Measurements from ENCODE around the gene PRKCB. TPM values are rescaled to one million over a fixed set of nuclear protein-coding genes. Genes with fewer than 3 reads are reported as not detected.

The PRKCB gene
- polyA plus RNA-seq (ENCODE audit: insufficient read length), result 3.8 TPM
- long read RNA-seq, donor 1, partial matches to known transcripts, result 0 of 1 reads
- long read RNA-seq, donor 1, other reads (novel, unspliced or antisense), result 0 of 1 reads
- long read RNA-seq, donor 2, result 0 reads
- long read RNA-seq, donor 3, full-length matches to known transcripts, result 2 of 2 reads
- long read RNA-seq, donor 3, partial matches to known transcripts, result 0 of 2 reads
- long read RNA-seq, donor 3, other reads (novel, unspliced or antisense), result 0 of 2 reads
- long read RNA-seq, donor 4, result 0 reads
- long read RNA-seq, donor 5, result 0 reads
- long read RNA-seq, donor 6, full-length matches to known transcripts, result 2 of 2 reads
- long read RNA-seq, donor 6, partial matches to known transcripts, result 0 of 2 reads
- long read RNA-seq, donor 6, other reads (novel, unspliced or antisense), result 0 of 2 reads
- long read RNA-seq, donor 7, result 0 reads
- long read RNA-seq, donor 8, full-length matches to known transcripts, result 1 of 1 reads
- long read RNA-seq, donor 8, partial matches to known transcripts, result 0 of 1 reads
- long read RNA-seq, donor 8, other reads (novel, unspliced or antisense), result 0 of 1 reads

GRCh38 chr16:23835390-23836077 lies at the start of gene PRKCB:
Gene PRKCB (plus strand): TSS chr16:23835983.
- DNase-seq, result peak; percentile 81

- no peak for DNase-seq
These were observed 48.7 kb upstream of the PRKCB start for GRCh38 chr16:23786964-23787561.

- DNase-seq, result no peak
These were observed 47.1 kb upstream of the PRKCB start for GRCh38 chr16:23788685-23789084.

- DNase-seq, result no peak
These were observed 40.4 kb upstream of the PRKCB start for GRCh38 chr16:23795378-23795777.

- DNase-seq, result no peak
These were observed 38.8 kb upstream of the PRKCB start for GRCh38 chr16:23796941-23797340.

- DNase-seq, result peak; percentile 42
These were observed 34.4 kb upstream of the PRKCB start for GRCh38 chr16:23801378-23801777.

- no peak for DNase-seq
These were observed 33.0 kb upstream of the PRKCB start for GRCh38 chr16:23802776-23803175.

- no peak for DNase-seq
These were observed 32.1 kb upstream of the PRKCB start for GRCh38 chr16:23803591-23804123.

GRCh38 chr16:23807028-23807427 lies 28.8 kb upstream of the PRKCB start:
- no peak for DNase-seq

- no peak for DNase-seq
These were observed 14.3 kb upstream of the PRKCB start for GRCh38 chr16:23821467-23821866.

GRCh38 chr16:23821875-23822688 lies 13.7 kb upstream of the PRKCB start:
- DNase-seq, result no peak

GRCh38 chr16:23823475-23824384 lies 12.1 kb upstream of the PRKCB start:
- DNase-seq, result peak; percentile 51

- DNase-seq, result no peak
These were observed 10.9 kb upstream of the PRKCB start for GRCh38 chr16:23824909-23825308.

GRCh38 chr16:23826528-23827045 lies 9.2 kb upstream of the PRKCB start:
- DNase-seq, result no peak

GRCh38 chr16:23827057-23827456 lies 8.7 kb upstream of the PRKCB start:
- DNase-seq, result no peak

- DNase-seq, result no peak
These were observed 6.3 kb upstream of the PRKCB start for GRCh38 chr16:23829454-23829853.

- DNase-seq, result no peak
These were observed 5.5 kb upstream of the PRKCB start for GRCh38 chr16:23830276-23830675.

GRCh38 chr16:23832882-23833281 lies 2.9 kb upstream of the PRKCB start:
- no peak for DNase-seq

- no peak for DNase-seq
These were observed 2.3 kb upstream of the PRKCB start for GRCh38 chr16:23833504-23833903.

GRCh38 chr16:23833960-23834685 lies 1.7 kb upstream of the PRKCB start:
- no peak for DNase-seq

Measured in left kidney (tissue), 8 donors.